Measurements from ENCODE around the gene AVL9.
A peak's percentile ranks its signal among the peaks of the same experiment; 100 is the strongest.

Gene AVL9

GRCh38 chr7:32609463-32609862 lies 114.2 kb downstream of the AVL9 start:
- H2BK12ac ChIP-seq (ENCODE audit: low read length in 2 of 2) = no peak overlapping the region
- H3K14ac ChIP-seq (ENCODE audit: low read length in 2 of 2) = no peak overlapping the region
- H3K4ac ChIP-seq (ENCODE audit: low read depth in 1 of 2, low read length in 2 of 2) = no peak overlapping the region
- H3K9me3 ChIP-seq (ENCODE audit: control insufficient read depth, low read length) = no peaks in the 10 kb centered on the region
- no peak overlapping the region for H2BK120ac ChIP-seq (ENCODE audit: low read depth, low read length)
- H4K91ac ChIP-seq (ENCODE audit: low read length) = no peak overlapping the region
- H3K27ac ChIP-seq (ENCODE audit: low read length, poor library complexity, severe bottlenecking) = no peak overlapping the region
- H3K27me3 ChIP-seq (ENCODE audit: control insufficient read depth in 1 of 2, insufficient read depth in 1 of 2, low read length in 2 of 2) = no peaks in the 10 kb centered on the region
- H4K8ac ChIP-seq (ENCODE audit: low read length) = no peak overlapping the region
- peaks cover 2% of the 10 kb centered on the region for H3K4me1 ChIP-seq (ENCODE audit: control insufficient read depth, insufficient read depth, low read depth, low read length)
- 78% methylated on average over 4 of the region's 4 CpGs for WGBS
- no peak overlapping the region for H3K9ac ChIP-seq (ENCODE audit: low read length)
- no peak overlapping the region for H3K18ac ChIP-seq (ENCODE audit: low read depth in 1 of 2, low read length in 2 of 2)
- DNase-seq = no peak
- no peak overlapping the region for H3K4me3 ChIP-seq (ENCODE audit: insufficient read depth in 1 of 2, low read depth in 1 of 2, low read length in 2 of 2)
- no peak overlapping the region for H2AFZ ChIP-seq (ENCODE audit: low read depth, low read length)
- H3K4me2 ChIP-seq (ENCODE audit: low read length, poor library complexity, severe bottlenecking) = no peak overlapping the region
- H2BK5ac ChIP-seq (ENCODE audit: low read depth, low read length, poor library complexity, severe bottlenecking) = no peak overlapping the region
- H2AK5ac ChIP-seq (ENCODE audit: low read length, severe bottlenecking) = no peak overlapping the region
- H3K36me3 ChIP-seq (ENCODE audit: control insufficient read depth in 1 of 2, insufficient read depth in 2 of 2, low read depth in 1 of 2, low read length in 2 of 2) = no peaks in the 10 kb centered on the region
- no peak overlapping the region for H2BK15ac ChIP-seq (ENCODE audit: low read depth, poor library complexity, severe bottlenecking)
- no peak overlapping the region for H3K23ac ChIP-seq (ENCODE audit: low read length in 2 of 2)
- H3K79me1 ChIP-seq (replicated peaks; ENCODE audit: low read length, poor library complexity, severe bottlenecking) = peaks cover 1% of the 10 kb centered on the region

GRCh38 chr7:32611201-32612099 lies 116.2 kb downstream of the AVL9 start:
- no peak overlapping the region for H3K4me2 ChIP-seq (ENCODE audit: low read length, poor library complexity, severe bottlenecking)
- H3K36me3 ChIP-seq (ENCODE audit: control insufficient read depth in 1 of 2, insufficient read depth in 2 of 2, low read depth in 1 of 2, low read length in 2 of 2) = no peaks in the 10 kb centered on the region
- H2BK5ac ChIP-seq (ENCODE audit: low read depth, low read length, poor library complexity, severe bottlenecking) = no peak overlapping the region
- no peak overlapping the region for H4K8ac ChIP-seq (ENCODE audit: low read length)
- H3K14ac ChIP-seq (ENCODE audit: low read length in 2 of 2) = no peak overlapping the region
- no peak overlapping the region for H3K23ac ChIP-seq (ENCODE audit: low read length in 2 of 2)
- peak overlapping the region in 1 of 2 experiments; percentile 25 for H3K4me3 ChIP-seq (ENCODE audit: insufficient read depth in 1 of 2, low read depth in 1 of 2, low read length in 2 of 2)
- no peak overlapping the region for H2BK15ac ChIP-seq (ENCODE audit: low read depth, poor library complexity, severe bottlenecking)
- no peaks in the 10 kb centered on the region for H3K27me3 ChIP-seq (ENCODE audit: control insufficient read depth in 1 of 2, insufficient read depth in 1 of 2, low read length in 2 of 2)
- H2AFZ ChIP-seq (ENCODE audit: low read depth, low read length) = no peak overlapping the region
- H3K4me1 ChIP-seq (ENCODE audit: control insufficient read depth, insufficient read depth, low read depth, low read length) = peaks cover 2% of the 10 kb centered on the region
- H3K18ac ChIP-seq (ENCODE audit: low read depth in 1 of 2, low read length in 2 of 2) = no peak overlapping the region
- H3K4ac ChIP-seq (ENCODE audit: low read depth in 1 of 2, low read length in 2 of 2) = no peak overlapping the region
- H3K27ac ChIP-seq (ENCODE audit: low read length, poor library complexity, severe bottlenecking) = no peak overlapping the region
- peak overlapping the region; percentile 57 for H3K9ac ChIP-seq (ENCODE audit: low read length)
- 76% methylated on average over 5 of the region's 5 CpGs for WGBS
- H2AK5ac ChIP-seq (ENCODE audit: low read length, severe bottlenecking) = no peak overlapping the region
- H3K79me1 ChIP-seq (replicated peaks; ENCODE audit: low read length, poor library complexity, severe bottlenecking) = peaks cover 1% of the 10 kb centered on the region
- no peaks in the 10 kb centered on the region for H3K9me3 ChIP-seq (ENCODE audit: control insufficient read depth, low read length)
- H2BK12ac ChIP-seq (ENCODE audit: low read length in 2 of 2) = no peak overlapping the region
- DNase-seq = no peak
- no peak overlapping the region for H2BK120ac ChIP-seq (ENCODE audit: low read depth, low read length)
- no peak overlapping the region for H4K91ac ChIP-seq (ENCODE audit: low read length)

- no peak overlapping the region for H3K23ac ChIP-seq (ENCODE audit: low read length in 2 of 2)
- H2AFZ ChIP-seq (ENCODE audit: low read depth, low read length) = no peak overlapping the region
- H3K4ac ChIP-seq (ENCODE audit: low read depth in 1 of 2, low read length in 2 of 2) = no peak overlapping the region
- peaks cover 3% of the 10 kb centered on the region for H3K79me1 ChIP-seq (replicated peaks; ENCODE audit: low read length, poor library complexity, severe bottlenecking)
- H2BK5ac ChIP-seq (ENCODE audit: low read depth, low read length, poor library complexity, severe bottlenecking) = no peak overlapping the region
- no peak overlapping the region for H3K4me3 ChIP-seq (ENCODE audit: insufficient read depth in 1 of 2, low read depth in 1 of 2, low read length in 2 of 2)
- H3K27me3 ChIP-seq (ENCODE audit: control insufficient read depth in 1 of 2, insufficient read depth in 1 of 2, low read length in 2 of 2) = no peaks in the 10 kb centered on the region
- 71% methylated on average over 1 of the region's 1 CpG for WGBS
- no peak overlapping the region for H4K91ac ChIP-seq (ENCODE audit: low read length)
- peak overlapping the region; percentile 6 for H3K27ac ChIP-seq (ENCODE audit: low read length, poor library complexity, severe bottlenecking)
- H2AK5ac ChIP-seq (ENCODE audit: low read length, severe bottlenecking) = no peak overlapping the region
- peak overlapping the region; percentile 52 for H3K9ac ChIP-seq (ENCODE audit: low read length)
- H3K9me3 ChIP-seq (ENCODE audit: control insufficient read depth, low read length) = no peaks in the 10 kb centered on the region
- H2BK120ac ChIP-seq (ENCODE audit: low read depth, low read length) = no peak overlapping the region
- no peak overlapping the region for H4K8ac ChIP-seq (ENCODE audit: low read length)
- H3K14ac ChIP-seq (ENCODE audit: low read length in 2 of 2) = no peak overlapping the region
- no peaks in the 10 kb centered on the region for H3K36me3 ChIP-seq (ENCODE audit: control insufficient read depth in 1 of 2, insufficient read depth in 2 of 2, low read depth in 1 of 2, low read length in 2 of 2)
- no peaks in the 10 kb centered on the region for H3K4me1 ChIP-seq (ENCODE audit: control insufficient read depth, insufficient read depth, low read depth, low read length)
- peak; percentile 78 for DNase-seq
- H2BK12ac ChIP-seq (ENCODE audit: low read length in 2 of 2) = no peak overlapping the region
- no peak overlapping the region for H2BK15ac ChIP-seq (ENCODE audit: low read depth, poor library complexity, severe bottlenecking)
- no peak overlapping the region for H3K18ac ChIP-seq (ENCODE audit: low read depth in 1 of 2, low read length in 2 of 2)
- no peak overlapping the region for H3K4me2 ChIP-seq (ENCODE audit: low read length, poor library complexity, severe bottlenecking)
These were observed 121.3 kb downstream of the AVL9 start for GRCh38 chr7:32616625-32617024.

GRCh38 chr7:32618470-32618869 lies 123.2 kb downstream of the AVL9 start:
- Histone ChIP-seq H2BK120ac (ENCODE audit: low read depth, low read length) (no peak overlapping the region), H2BK12ac (ENCODE audit: low read length in 2 of 2) (no peak overlapping the region), H3K4ac (ENCODE audit: low read depth in 1 of 2, low read length in 2 of 2) (no peak overlapping the region), H3K14ac (ENCODE audit: low read length in 2 of 2) (no peak overlapping the region), H3K9me3 (ENCODE audit: control insufficient read depth, low read length) (no peaks in the 10 kb centered on the region), H3K27me3 (ENCODE audit: control insufficient read depth in 1 of 2, insufficient read depth in 1 of 2, low read length in 2 of 2) (no peaks in the 10 kb centered on the region), H3K18ac (ENCODE audit: low read depth in 1 of 2, low read length in 2 of 2) (no peak overlapping the region), H4K91ac (ENCODE audit: low read length) (no peak overlapping the region), H2BK5ac (ENCODE audit: low read depth, low read length, poor library complexity, severe bottlenecking) (no peak overlapping the region), H2AK5ac (ENCODE audit: low read length, severe bottlenecking) (no peak overlapping the region), H3K4me2 (ENCODE audit: low read length, poor library complexity, severe bottlenecking) (no peak overlapping the region), H3K4me1 (ENCODE audit: control insufficient read depth, insufficient read depth, low read depth, low read length) (no peaks in the 10 kb centered on the region), H3K4me3 (ENCODE audit: insufficient read depth in 1 of 2, low read depth in 1 of 2, low read length in 2 of 2) (no peak overlapping the region), H3K9ac (ENCODE audit: low read length) (no peak overlapping the region), H4K8ac (ENCODE audit: low read length) (no peak overlapping the region), H3K27ac (ENCODE audit: low read length, poor library complexity, severe bottlenecking) (no peak overlapping the region), H3K23ac (ENCODE audit: low read length in 2 of 2) (no peak overlapping the region), H3K36me3 (ENCODE audit: control insufficient read depth in 1 of 2, insufficient read depth in 2 of 2, low read depth in 1 of 2, low read length in 2 of 2) (no peaks in the 10 kb centered on the region), H3K79me1 (replicated peaks; ENCODE audit: low read length, poor library complexity, severe bottlenecking) (peaks cover 2% of the 10 kb centered on the region), H2BK15ac (ENCODE audit: low read depth, poor library complexity, severe bottlenecking) (no peak overlapping the region), H2AFZ (ENCODE audit: low read depth, low read length) (no peak overlapping the region)
- DNase-seq = no peak
- WGBS = no CpG with 5 or more reads among the region's 2 CpGs

All from mesenchymal stem cell (in vitro differentiated cells and primary cell).